ENCODE results near the gene TMCC1. TPM values are rescaled to one million over a fixed set of nuclear protein-coding genes. Genes with fewer than 3 reads are reported as not detected.

The TMCC1 gene
- total and polyA plus RNA-seq, 4 donors: 10.2 to 60.0 (median 11.0) TPM

GRCh38 chr3:129773691-129774663, 119.5 kb downstream of the TMCC1 start:
- DNase-seq (ENCODE audit: low spot score): no peak
- Histone ChIP-seq H3K9ac (ENCODE audit: low read depth in 1 of 2, low read length in 2 of 2) (no peak overlapping the region), H3K27me3 (ENCODE audit: control insufficient read depth in 4 of 4, insufficient read depth in 4 of 4, low read length in 3 of 4) (no peaks in the 10 kb centered on the region), H3K9me3 (ENCODE audit: control insufficient read depth in 4 of 4, low read length in 3 of 4) (no peaks in the 10 kb centered on the region), H3K4me1 (ENCODE audit: control insufficient read depth in 4 of 4, insufficient read depth in 4 of 4, low read length in 3 of 4) (no peaks in the 10 kb centered on the region), H3K36me3 (ENCODE audit: control insufficient read depth in 4 of 4, insufficient read depth in 3 of 4, low read depth in 1 of 4, low read length in 3 of 4) (no peaks in the 10 kb centered on the region), H3K4me3 (ENCODE audit: low read depth in 1 of 3, low read length in 3 of 3) (no peak overlapping the region), H3K27ac (ENCODE audit: low read depth in 1 of 2, low read length in 2 of 2) (no peak overlapping the region)
- TF ChIP-seq FOXA1 (IDR thresholded peaks at IDR 0.05) (no peak), HNF4G (IDR thresholded peaks at IDR 0.05) (no peak), MAX (IDR thresholded peaks at IDR 0.05) (no peak), NR2F2 (IDR thresholded peaks at IDR 0.05) (no peak), ZBTB33 (IDR thresholded peaks at IDR 0.05) (no peak), JUND (IDR thresholded peaks at IDR 0.05) (no peak), EGR1 (IDR thresholded peaks at IDR 0.05; ENCODE audit: low read depth in 2 of 2) (no peak), FOXA2 (IDR thresholded peaks at IDR 0.05) (no peak)

- H3K9me3 ChIP-seq (ENCODE audit: control insufficient read depth in 4 of 4, low read length in 3 of 4): no peaks in the 10 kb centered on the region
- H3K4me3 ChIP-seq (ENCODE audit: low read depth in 1 of 3, low read length in 3 of 3): no peak overlapping the region
- TF ChIP-seq EGR1 (IDR thresholded peaks at IDR 0.05; ENCODE audit: low read depth in 2 of 2) (no peak), JUND (IDR thresholded peaks at IDR 0.05) (no peak), MAX (IDR thresholded peaks at IDR 0.05) (no peak), TAF1 (conservative IDR thresholded peaks at IDR 0.05) (no peak), RXRA (IDR thresholded peaks at IDR 0.05) (no peak), FOXA1 (IDR thresholded peaks at IDR 0.05) (no peak), RAD21 (IDR thresholded peaks at IDR 0.05) (no peak), YY1 (IDR thresholded peaks at IDR 0.05) (no peak), ZBTB33 (IDR thresholded peaks at IDR 0.05) (no peak), FOXA2 (IDR thresholded peaks at IDR 0.05) (no peak), REST (IDR thresholded peaks at IDR 0.05) (no peak)
- H3K36me3 ChIP-seq (ENCODE audit: control insufficient read depth in 4 of 4, insufficient read depth in 3 of 4, low read depth in 1 of 4, low read length in 3 of 4): no peaks in the 10 kb centered on the region
- 97% methylated on average over 3 of the region's 3 CpGs for WGBS
- no peak overlapping the region for H3K9ac ChIP-seq (ENCODE audit: low read depth in 1 of 2, low read length in 2 of 2)
- no peaks in the 10 kb centered on the region for H3K27me3 ChIP-seq (ENCODE audit: control insufficient read depth in 4 of 4, insufficient read depth in 4 of 4, low read length in 3 of 4)
- no peaks in the 10 kb centered on the region for H3K4me1 ChIP-seq (ENCODE audit: control insufficient read depth in 4 of 4, insufficient read depth in 4 of 4, low read length in 3 of 4)
- no peak overlapping the region for H3K27ac ChIP-seq (ENCODE audit: low read depth in 1 of 2, low read length in 2 of 2)
- no peak for DNase-seq (ENCODE audit: low spot score)
Observed at GRCh38 chr3:129770604-129771003, 122.9 kb downstream of the TMCC1 start.

All from liver (tissue), 9 donors.